Measurements from ENCODE around the gene MDFI.
A peak's percentile ranks its signal among the peaks of the same experiment; 100 is the strongest.

The MDFI gene

GRCh38 chr6:41680182-41680965 is 42.1 kb downstream of the MDFI start:
- no peak overlapping the region for H3K4me3 ChIP-seq (ENCODE audit: low read depth, low read length)
- DNase-seq (ENCODE audit: low read depth) = no peak
- TF ChIP-seq CTCF (conservative IDR thresholded peaks at IDR 0.05; ENCODE audit: low read depth, low read length) = no peak

GRCh38 chr6:41682056-41682477 is 43.8 kb downstream of the MDFI start:
- peak; percentile 95 for DNase-seq (ENCODE audit: low read depth)
- H3K4me3 ChIP-seq (ENCODE audit: low read depth, low read length) = peak overlapping the region; percentile 2
- TF ChIP-seq CTCF (conservative IDR thresholded peaks at IDR 0.05; ENCODE audit: low read depth, low read length) = peak; percentile 91

- DNase-seq (ENCODE audit: low read depth) = no peak
- TF ChIP-seq CTCF (conservative IDR thresholded peaks at IDR 0.05; ENCODE audit: low read depth, low read length) = no peak
- peak overlapping the region; percentile 44 for H3K4me3 ChIP-seq (ENCODE audit: low read depth, low read length)
Observed at GRCh38 chr6:41682497-41683272, 44.4 kb downstream of the MDFI start.

- peak overlapping the region; percentile 44 for H3K4me3 ChIP-seq (ENCODE audit: low read depth, low read length)
- no peak for DNase-seq (ENCODE audit: low read depth)
- TF ChIP-seq CTCF (conservative IDR thresholded peaks at IDR 0.05; ENCODE audit: low read depth, low read length) = no peak
Observed at GRCh38 chr6:41683273-41683522, 44.9 kb downstream of the MDFI start.

GRCh38 chr6:41683523-41684310 is 45.4 kb downstream of the MDFI start:
- TF ChIP-seq CTCF (conservative IDR thresholded peaks at IDR 0.05; ENCODE audit: low read depth, low read length) = peak; percentile 91
- DNase-seq (ENCODE audit: low read depth) = peak; percentile 75
- peak overlapping the region; percentile 44 for H3K4me3 ChIP-seq (ENCODE audit: low read depth, low read length)

GRCh38 chr6:41684311-41685180 is 46.3 kb downstream of the MDFI start:
- DNase-seq (ENCODE audit: low read depth) = no peak
- H3K4me3 ChIP-seq (ENCODE audit: low read depth, low read length) = no peak overlapping the region
- TF ChIP-seq CTCF (conservative IDR thresholded peaks at IDR 0.05; ENCODE audit: low read depth, low read length) = no peak
